NCI-H2171 treated with DMSO at 0.1 percent for 48 hours (cell line): ENCODE measurements around the gene TRIM8.

ENCODE experiments used
- DNase-seq: peaks from one replicate; lab custom pipeline; 2025; lab: John Stamatoyannopoulos, UW

TRIM8 gene

DNA sequence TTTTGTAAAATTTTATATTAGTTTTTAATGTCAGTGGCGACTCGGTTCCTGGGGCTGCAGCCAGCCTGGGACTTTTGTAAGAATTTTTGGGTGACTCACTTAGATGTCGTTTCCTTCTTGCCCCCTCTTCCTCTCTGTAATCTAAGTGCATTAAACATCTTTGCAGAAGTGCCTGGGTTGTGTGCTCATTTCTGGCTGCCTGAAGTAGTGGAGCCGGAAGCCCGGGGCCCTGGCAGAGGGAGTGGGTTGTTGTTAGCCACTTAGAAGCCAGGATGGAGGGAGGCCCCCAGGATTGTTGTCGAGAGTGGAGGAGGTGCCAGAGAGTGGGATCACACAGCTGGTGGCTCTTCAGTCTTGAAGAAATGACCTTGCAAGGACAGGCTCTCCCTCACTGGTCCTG, 11.0 kb upstream of the TRIM8 start:
- no peak for DNase-seq

DNA sequence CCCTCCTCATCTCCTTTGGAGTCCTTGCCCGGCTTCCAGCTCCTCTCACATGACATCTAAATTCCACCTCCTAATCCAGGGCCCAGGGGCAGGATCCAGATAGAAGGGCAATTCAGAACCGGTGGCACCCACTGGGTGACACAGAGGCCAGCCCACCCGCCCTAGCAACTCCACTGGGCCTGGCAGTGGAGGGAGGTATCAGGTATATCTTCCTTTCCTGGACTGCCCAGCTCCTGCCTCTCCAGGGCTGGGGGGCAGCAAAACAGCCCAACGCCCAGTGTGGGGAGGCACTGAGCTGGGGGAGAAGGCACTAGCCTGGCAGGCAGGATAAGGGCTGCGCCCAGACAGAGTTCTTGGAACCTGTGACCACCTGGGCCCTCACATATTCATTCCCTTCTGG, 10.4 kb upstream of the TRIM8 start:
- no peak for DNase-seq

DNA sequence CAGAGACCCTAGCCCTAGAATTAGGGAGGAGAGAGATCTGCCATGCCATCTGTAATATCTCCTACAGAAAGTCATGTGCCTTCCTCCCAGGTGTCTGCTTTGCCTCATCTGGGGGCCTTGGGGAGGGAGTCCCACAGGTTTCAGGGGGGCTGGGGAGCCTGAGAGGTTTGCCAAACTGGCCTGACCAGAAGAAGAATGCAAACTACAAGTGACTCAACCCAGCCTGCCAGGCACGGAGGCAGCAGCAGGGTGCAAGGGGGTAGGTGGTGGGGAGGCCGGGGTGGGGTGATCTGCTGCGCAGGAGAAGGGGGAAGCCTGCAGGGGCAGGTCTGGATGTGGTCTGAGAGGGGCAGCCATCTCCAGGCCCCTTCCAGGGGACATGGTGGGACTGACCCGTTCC, 9.6 kb upstream of the TRIM8 start:
- no peak for DNase-seq

DNA sequence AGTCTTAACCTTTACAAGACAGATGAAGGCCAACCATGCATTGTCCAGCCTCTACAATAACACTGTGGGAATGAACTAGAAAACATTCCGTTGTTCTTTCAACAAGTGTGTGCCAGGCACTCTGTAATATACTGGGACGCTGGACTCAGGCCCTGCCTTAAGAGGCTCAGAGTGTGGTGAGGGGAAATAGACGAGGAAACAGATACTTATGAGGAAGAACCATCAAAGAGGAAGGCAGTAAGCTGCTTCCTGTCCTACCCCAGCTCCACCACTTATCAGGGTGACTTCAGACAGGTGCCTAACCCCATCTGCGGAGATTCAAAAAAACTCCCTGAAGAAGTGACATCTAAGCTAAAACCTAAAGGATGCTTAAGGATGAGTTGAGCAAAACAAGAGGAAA, 8.9 kb upstream of the TRIM8 start:
- DNase-seq = no peak

DNA sequence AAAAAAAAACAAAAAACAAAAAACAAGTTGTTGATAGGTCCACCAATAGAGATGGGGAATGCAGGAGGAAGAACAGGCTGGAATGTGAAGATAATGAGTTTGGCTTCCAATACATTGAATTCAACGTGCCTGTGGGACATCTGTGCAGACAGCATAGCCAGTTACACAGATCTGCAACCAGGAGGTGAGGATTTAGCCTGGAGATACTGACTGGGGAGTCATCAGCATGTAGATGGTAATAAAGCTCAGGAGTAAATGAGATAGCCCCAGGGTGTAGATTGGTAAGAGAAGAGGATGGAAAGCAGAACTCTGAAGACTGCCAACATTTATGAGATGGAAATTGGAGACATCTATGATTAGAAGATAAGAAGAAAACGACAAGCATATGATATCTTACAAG, 4.7 kb upstream of the TRIM8 start:
- no peak for DNase-seq

DNA sequence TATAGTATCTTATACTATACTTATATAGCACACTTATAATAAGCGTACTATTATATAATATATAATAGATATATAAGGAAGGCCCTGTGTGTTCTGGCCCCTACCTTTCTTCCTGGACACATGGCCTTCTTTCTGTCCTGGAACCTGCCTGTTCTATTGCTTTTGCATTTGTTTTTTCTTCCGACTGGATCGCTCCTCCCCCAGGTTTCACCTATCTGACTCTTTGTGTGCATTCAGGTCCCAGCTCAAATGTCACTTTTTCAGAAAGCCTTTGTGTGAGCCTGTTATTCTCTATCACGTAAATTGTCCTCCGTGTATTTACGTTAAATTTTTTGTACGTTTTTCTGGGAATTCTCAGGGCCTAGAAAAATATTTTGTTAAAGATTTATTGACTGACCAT, 2.9 kb upstream of the TRIM8 start:
- DNase-seq = peak; percentile 67

DNA sequence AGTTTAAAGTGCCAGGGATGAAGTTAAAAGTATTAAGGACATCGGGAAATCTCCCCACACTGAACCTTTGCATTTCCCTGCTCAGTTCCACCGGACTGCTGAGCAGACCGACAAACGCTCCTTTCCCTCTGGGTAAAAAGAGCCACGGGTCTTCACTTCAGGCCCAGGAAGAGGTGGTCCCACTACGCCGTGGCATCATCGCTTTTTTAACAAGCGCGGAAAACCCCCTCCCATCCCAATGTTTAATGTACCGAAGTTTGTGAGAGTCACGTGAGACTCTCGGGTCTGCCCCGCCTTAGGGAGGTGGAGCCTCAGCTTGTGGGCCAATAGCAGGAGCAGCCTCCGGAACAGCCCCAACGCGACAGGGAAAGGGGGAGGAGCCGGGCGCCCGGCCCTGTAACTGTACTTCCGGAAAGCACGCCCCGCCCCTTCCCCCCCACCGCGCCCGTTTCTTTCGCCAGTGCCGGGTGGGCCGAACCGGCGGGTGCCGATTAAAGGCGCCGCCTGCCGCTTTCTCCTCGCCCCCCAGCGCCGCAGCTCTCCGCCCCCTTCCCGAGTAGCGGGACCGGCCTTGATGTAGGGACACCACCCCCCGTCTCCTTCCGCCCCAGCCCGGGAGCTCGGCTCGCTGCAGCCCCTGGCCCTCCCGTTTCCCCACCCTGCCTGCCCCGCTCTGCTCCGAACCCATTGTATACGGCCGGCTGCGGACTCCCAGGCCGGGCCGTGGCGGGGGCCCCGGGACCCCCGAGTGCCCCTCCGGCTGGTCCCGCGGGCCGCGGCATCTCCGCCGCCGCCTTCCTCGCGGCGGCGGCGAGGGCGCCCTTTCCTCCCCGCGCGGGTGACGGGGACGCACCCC, 2.2 kb upstream of the TRIM8 start:
- DNase-seq = peak; percentile 93

DNA sequence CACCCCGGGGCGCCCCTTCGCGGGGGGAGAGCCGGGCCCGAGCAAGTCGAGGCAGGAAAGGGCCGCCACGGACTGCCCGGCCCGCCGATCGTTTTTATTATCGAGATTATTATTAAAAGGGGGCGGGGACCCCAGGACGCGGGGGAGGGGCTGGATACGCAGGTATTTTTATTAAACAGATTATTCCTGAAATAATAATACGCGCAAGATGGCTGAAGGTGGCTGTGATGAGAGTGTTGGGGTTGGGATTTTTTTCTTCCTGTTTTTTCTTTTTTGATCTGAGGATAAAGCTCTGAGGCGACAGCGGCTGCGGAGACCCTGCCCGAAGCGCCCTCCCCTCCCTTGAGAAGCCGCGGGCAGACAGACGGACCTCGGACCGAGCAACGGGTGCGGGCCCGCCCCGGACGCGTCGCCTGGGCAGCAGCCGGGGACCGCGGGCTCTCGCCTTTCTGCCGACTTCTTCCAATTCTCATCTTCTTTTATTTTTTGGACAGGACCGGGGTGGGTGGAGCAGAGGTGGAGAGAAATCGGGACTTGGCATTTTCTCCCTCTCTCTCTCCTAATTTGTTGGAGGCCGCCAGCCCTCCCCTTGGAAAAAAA, 1.4 kb upstream of the TRIM8 start:
- DNase-seq = peak; percentile 65

DNA sequence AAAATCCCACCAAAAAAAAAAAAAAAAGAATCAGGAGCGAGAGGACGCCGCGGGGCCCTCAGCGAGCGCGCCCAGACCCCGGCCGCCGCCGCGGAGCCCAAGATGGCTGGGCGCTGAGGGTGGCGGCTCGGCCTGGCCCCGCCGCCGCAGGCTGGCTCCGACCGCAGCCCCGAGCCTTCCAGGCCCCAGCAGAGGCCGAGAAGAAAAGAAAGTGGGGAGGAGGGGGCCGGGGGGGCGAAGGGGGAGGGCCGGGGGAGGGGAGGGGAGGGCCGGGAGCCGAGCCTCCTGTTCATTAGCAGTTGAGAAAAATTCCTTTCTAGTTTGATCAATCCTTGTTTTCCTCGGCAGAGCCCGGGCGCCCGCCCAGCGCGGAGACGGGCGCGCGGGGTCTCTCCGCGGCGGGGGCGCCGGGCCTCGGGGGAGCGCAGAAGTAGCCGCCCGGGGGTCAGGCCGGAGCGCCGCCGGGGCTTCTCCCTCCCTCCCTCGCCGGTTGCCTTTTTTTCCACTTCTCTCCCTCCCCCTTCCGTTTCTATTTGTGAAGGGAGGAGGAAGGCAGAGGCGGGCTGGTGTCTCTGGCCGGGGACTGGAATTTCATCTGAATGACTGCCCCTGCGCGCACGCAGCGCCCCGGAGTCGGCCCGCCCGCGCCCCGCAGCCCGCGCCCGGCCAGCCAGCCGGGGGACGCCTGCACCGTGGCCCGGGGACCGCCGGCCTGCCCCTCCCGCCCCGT, 778 bp upstream of the TRIM8 start:
- DNase-seq = peak; percentile 61

DNA sequence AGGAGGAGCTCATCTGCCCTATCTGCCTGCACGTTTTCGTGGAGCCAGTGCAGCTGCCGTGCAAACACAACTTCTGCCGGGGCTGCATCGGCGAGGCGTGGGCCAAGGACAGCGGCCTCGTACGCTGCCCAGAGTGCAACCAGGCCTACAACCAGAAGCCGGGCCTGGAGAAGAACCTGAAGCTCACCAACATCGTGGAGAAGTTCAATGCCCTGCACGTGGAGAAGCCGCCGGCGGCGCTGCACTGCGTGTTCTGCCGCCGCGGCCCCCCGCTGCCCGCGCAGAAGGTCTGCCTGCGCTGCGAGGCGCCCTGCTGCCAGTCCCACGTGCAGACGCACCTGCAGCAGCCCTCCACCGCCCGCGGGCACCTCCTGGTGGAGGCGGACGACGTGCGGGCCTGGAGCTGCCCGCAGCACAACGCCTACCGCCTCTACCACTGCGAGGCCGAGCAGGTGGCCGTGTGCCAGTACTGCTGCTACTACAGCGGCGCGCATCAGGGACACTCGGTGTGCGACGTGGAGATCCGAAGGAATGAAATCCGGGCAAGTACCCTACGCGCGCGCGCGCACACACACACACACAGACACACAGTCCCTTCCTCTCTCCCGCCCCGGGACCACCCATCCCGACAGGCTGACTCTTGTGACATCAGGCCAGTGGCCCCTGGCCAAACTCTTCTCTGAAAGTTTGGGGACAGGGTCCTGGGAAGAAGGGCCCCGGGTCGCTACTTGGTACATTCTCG, 538 bp downstream of the TRIM8 start:
- peak; percentile 78 for DNase-seq

DNA sequence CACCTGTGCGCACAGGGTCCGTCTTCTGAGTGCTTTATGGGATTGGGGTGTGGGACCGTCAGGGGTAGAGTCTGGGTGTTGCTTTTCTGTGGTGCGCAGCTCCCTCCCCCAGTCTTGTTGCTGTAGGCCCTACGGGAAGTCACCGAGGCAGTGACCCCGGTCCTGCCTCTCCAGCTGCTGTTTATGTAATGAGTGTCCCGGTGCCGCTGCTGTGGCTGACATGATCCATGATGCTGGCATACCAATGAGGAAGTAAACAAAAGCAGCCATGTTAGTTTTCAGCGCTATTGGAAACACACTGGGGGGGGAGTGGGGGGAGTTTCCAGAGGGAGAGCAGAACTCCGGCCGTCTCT, 1.1 kb downstream of the TRIM8 start:
- peak; percentile 41 for DNase-seq

DNA sequence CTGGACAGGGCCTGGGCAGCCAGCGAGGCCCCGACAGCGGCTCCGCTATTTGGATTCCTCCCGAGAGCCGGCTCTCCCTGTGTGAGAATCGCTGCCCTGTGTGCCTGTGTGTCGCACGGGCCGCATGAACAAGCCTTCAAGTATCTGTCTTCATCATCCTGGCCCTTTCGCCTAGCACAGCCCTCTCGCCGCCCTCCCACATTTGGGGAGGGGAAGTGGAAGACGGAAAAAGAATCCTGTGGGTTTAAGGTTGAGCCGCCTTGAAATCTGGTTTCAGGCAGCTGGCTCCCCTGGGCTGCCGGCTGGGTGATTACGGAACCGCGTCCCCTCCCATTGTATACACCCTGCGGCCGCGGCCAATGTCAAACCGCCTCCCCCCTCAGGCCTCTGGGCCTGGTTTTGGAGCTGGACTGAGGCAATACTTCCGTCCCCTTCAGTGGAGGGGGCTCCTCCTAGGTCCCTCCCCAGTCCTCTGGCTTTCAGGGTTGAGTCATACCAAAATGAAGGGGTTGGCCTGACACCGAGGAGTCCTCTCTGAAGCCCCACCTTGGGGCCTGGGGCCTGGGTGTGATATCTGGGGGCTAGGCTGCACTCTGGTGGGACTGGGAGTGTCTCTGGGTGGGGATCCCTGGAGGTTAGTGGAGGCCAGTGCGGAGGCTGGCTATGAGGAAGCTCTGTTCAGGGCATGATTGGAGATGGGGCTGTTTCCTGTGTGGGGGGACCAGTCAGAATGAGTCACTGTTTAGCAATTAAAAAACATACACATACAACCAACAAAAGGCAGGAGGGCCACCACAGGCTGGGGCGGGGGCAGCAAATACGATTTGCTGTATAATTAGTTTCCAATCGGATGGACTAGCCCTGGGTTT, 1.7 kb downstream of the TRIM8 start:
- DNase-seq = peak; percentile 30

DNA sequence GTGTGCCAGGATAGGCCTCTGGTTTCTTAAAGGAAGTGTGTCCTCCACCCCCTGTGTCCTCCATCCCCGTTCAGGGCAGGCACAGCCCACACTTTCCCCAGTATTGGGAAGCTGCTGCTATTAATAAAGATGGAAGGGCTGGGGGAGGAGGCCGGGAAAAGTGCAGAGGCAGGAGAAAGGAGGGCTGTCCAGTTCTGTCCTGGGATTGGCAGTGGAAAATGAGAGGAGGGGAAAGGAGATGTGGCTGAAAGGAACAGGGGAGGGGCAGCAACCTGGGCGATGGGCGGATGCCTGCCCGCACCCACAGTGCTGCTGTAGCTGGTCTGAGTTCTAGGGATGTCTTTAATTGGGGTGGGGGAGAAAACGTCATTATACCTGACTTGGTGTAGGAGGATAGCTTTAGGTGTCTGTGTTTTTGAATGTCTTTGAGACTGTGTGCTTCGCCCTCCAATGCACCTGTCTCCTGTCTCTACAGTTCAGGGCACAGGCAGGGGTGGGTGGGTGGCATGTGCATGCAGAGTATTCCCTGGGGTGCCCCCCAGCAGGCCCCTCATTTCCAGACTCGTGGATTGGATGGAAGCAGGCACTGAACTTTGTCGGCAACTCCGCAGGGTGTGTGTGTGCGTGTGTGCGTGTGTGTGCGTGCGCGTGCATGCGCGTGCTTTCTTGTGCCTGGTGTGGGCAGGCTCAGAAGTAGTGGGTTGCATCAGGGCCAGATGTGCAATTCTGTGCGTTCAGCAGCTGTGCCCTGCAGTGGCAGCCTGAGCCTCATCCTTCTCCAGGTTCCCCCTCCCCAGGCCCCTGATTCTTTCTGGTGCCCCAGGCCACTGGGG, 2.5 kb downstream of the TRIM8 start:
- DNase-seq = no peak

DNA sequence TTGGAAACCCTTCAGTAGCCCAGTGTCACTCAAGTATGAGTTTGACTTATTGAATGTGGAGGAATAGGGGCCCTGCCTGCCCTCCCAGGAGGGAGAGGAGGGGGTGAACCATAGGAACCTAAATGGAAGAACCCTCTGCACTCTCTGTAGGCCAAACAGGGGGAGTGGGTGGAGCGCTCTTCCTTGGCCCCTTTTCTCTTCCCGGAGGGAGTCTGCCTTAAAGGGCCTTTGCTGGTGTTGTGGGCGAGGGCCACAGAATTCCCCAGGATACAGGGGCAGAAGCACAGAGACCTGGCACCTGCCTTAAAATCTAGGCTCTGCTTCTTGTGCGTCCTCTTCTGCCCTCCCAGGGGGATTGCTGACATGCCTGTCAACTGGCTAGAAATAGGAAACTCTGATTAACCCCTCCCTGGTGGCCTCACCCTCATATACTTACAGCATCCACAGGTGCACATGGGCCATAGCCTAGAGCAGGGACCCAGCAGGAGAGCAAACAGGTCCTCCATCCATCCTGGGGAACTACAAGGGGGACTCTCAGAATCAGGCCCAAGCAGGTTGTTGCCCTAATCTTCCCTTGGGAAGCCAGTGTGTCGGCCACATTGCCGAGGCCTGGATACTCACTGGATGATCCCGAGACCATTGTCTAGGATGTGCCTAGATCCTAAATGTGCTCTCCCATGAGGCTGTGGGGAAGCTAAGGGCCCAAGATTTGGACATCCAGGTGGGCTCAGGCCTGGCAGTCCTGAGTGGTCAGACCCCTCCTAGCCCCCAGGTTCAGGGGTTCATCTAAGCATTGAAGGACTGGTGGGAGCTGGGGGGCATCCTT, 3.4 kb downstream of the TRIM8 start:
- no peak for DNase-seq

DNA sequence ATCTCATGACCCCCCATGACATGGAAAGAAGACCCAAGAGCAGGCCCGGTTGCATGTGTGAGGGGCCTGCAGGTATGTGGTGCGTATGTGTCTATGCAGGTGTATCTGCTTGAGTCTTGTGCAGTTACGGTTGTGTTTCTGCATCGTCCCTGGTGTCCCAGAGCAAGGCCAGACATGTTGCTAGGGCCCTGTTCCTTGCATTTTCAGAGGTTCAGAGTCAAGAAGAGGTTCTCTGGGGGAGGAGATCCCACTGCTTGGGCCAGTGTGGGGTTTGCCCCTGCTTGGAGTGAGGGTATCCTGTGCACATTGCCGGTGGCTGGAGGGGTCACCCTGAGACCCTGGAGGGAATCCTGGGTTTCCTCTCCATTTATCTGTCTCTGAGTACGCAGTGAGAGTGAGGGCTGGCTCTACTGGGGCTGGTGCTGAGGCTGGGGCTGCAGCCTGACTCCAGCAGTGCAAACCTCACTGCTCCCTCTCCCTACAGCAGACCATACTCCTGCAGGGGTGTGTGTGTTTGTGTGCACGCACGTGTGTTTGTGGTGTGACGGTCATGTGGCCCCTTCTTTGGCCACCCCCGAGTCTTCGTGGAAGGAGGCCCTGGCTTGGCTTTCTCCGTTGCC, 4.1 kb downstream of the TRIM8 start:
- DNase-seq = no peak

DNA sequence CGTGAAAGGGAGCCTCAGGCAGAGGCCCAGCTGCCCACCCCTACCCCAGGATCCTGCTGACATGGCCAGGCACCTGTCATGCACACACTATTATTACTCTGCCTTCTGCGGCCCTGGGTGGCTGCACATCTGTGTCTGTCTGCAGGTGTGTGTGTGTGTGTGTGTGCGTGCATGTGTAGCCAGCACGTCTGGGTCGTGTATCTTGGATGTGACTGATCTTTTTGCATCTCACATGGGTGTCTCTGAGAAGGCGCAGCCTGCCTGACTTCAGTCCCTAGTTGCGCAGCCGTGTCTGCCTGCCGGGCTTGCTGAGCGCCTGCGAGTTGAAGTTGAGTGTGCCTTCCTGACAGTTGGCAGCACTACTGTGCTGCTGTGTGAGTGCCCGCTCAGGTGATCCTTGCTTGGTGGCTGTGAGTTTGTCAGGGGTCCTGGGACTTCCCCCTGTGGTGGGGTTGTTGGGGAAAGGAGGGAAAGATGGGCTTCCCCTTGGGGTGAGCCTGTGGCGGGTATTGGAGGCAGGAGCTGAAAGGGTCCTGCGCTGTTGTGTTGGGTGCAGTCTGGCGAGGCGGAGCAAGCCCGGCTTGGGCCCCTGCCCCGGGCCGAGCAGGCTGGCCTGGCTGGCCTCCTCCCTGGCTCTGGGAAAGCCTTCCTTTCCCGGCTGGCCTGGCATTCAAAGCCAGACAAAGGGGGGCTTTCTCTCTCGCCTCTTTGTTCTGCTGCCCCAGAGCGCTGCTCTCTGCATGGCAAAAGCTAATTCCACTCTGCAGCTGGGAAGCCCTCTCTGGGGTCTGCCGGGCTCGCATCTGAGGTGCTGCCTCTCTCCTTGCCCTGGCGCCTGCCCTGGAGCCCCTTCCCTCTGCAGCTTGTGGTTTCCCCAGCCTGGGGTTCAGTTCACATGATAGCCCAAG, 4.9 kb downstream of the TRIM8 start:
- no peak for DNase-seq

DNA sequence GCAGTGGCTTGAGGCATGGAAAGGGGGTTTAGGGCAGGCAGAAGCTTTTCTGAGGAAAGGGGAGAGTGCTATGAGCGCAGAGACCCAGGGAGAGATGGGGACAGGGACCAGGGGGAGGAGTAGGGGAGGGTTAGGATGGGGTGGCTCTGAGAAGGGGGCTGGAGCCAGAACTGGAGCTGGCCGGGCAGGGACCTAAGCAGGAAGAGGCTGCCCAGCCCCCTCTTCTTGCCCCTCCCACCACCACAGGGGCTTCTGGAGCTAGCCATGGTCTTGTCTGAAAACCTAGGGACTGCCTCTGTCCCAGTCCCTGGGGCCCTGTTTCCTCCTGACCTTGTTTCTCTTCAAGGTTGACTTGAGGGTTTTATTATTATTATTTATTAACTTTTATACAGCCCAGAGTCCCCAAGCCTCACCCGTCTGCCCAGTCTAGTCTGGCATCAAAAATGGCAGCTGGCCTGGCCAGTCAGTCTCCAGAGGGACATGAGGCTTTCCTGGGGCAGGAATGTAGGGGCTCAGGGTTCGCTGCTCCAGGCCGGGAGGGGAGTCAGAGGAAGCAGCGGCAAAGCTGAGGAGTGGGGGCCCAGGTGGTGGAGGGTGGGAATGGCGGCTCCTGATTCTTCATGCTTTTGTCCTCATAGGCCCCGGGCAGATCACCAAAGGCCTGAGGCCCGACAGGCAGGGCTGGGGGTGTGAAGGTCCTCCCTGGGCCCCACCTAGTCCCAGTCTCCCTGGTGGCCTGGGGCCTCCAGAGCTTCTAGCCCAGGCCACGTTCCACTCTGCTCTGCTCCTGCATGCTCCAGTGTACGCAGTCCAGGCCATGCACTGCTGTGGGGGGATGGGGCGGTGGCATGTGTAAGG, 5.7 kb downstream of the TRIM8 start:
- no peak for DNase-seq
